ENCODE results near the gene IPCEF1.
A peak's percentile ranks its signal among the peaks of the same experiment; 100 is the strongest.

Gene IPCEF1

DNA sequence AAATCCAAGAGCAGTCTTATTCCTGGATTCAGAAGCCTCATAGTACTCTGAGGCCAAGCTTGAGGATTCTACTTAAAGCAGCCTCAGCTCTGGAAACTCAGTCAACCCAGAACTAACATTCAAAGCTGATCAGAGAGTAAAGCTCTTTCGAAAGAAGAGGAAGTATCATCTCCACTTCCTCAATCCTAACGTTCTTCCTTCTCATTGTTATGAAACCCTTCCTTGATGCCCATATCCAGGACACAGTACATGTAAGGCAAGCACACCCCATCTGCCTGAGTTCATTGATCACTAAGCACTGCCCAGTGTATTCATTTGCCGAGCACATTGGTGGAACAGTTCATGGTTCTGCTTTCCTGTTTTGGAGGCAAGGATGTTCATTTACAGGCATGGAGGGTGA lies at the start of gene IPCEF1:
Gene IPCEF1, minus strand, starts transcription at position 114 of the 400 bp plus-strand sequence. CDS start 90,856 bp downstream, outside the sequence.
- TF ChIP-seq, protein P1, sequence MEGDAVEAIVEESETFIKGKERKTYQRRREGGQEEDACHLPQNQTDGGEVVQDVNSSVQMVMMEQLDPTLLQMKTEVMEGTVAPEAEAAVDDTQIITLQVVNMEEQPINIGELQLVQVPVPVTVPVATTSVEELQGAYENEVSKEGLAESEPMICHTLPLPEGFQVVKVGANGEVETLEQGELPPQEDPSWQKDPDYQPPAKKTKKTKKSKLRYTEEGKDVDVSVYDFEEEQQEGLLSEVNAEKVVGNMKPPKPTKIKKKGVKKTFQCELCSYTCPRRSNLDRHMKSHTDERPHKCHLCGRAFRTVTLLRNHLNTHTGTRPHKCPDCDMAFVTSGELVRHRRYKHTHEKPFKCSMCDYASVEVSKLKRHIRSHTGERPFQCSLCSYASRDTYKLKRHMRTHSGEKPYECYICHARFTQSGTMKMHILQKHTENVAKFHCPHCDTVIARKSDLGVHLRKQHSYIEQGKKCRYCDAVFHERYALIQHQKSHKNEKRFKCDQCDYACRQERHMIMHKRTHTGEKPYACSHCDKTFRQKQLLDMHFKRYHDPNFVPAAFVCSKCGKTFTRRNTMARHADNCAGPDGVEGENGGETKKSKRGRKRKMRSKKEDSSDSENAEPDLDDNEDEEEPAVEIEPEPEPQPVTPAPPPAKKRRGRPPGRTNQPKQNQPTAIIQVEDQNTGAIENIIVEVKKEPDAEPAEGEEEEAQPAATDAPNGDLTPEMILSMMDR (IDR thresholded peaks at IDR 0.05; ENCODE audit: low read depth, low read length): no peak
- H3K4me3 ChIP-seq (ENCODE audit: low read depth, low read length): no peak within 1 kb of the TSS

GRCh38 chr6:154406301-154406700 lies 49.7 kb upstream of the IPCEF1 start:
- no peak overlapping the region for H3K4me3 ChIP-seq (ENCODE audit: low read depth, low read length)
- TF ChIP-seq, protein P1 (IDR thresholded peaks at IDR 0.05; ENCODE audit: low read depth, low read length): no peak

DNA sequence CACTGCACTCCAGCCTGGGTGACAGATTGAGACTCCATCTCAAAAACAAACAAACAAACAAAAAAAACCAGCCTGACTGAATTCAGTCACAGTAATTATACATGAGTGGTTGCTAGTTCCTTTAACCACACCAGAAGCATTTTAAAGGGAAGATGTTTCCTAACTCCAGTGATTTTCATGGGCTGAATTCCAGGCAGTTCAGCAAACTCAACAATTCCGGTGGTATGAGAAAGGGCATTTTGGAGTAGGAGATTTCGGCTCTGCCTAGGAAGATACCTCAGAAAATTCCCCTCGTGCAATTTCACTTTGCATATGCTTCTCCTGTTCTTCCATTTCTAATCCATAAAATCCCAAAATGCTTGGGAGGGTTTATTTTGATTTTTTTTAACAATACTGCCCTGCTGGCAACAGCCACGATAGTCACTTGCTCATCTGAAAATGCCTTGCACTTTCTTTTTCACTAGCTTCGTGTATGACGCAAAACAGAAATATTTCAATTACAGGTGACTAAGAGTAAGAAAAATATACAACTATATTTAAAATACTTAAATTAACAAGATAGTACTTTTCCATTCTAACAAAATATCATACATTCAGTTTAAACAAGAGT lies 48.3 kb upstream of the IPCEF1 start:
- peak overlapping the region; percentile 48 for H3K4me3 ChIP-seq (ENCODE audit: low read depth, low read length)
- TF ChIP-seq, protein P1 (IDR thresholded peaks at IDR 0.05; ENCODE audit: low read depth, low read length): no peak

- TF ChIP-seq, protein P1 (IDR thresholded peaks at IDR 0.05; ENCODE audit: low read depth, low read length): no peak
- H3K4me3 ChIP-seq (ENCODE audit: low read depth, low read length): no peak overlapping the region
Observed at GRCh38 chr6:154403788-154404187, 47.2 kb upstream of the IPCEF1 start.

DNA sequence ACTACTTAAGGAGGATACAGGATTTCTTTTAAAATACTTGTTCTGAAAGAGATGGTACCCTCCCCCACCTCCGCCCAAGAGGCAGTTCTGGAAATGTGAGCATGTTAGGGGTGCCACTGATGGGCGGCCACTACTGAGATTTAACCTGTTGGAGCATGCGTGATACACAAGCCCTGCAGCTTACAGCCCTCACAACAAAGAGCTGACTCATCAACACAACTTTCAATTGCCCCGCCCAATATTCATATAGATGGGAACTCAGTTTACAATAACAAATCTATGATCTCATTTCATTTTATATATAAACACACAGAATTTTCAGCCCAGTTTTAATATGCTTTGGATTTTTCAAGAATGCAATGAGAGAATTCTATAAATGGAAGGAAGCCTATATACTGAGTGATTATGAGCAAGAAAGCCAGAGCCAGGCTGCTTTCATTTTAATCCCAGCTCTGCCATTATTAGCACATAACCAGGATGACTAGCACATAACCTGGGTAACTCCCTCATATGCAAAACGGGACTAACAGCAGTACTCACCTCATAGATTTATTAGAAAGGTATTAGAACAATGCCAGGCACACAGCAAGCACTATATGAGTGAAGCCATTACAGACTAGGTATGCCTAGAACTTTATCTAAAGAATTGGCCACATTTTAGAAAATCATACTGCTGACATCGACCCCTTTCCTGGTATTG lies 45.6 kb upstream of the IPCEF1 start:
- no peak overlapping the region for H3K4me3 ChIP-seq (ENCODE audit: low read depth, low read length)
- TF ChIP-seq, protein P1 (IDR thresholded peaks at IDR 0.05; ENCODE audit: low read depth, low read length): no peak

DNA sequence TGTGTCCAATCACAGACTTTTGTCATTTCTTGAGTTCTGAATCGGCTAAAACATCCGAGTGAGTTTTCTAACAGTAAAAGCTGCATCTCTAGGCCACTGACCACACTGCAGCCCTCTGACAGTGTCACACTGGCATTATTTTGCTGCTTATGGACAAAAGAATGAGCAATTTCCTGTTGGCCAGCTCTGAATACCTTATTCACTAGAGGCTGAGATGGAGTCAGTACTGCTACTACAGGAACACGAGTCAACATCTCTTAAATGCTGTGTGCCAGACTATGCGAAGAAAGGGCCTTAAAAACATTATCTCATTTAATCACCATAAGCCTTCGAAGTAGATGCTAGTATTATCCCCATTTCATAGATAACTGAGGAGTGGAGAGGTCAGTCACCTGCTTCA lies 42.5 kb upstream of the IPCEF1 start:
- H3K4me3 ChIP-seq (ENCODE audit: low read depth, low read length): no peak overlapping the region
- TF ChIP-seq, protein P1 (IDR thresholded peaks at IDR 0.05; ENCODE audit: low read depth, low read length): no peak

DNA sequence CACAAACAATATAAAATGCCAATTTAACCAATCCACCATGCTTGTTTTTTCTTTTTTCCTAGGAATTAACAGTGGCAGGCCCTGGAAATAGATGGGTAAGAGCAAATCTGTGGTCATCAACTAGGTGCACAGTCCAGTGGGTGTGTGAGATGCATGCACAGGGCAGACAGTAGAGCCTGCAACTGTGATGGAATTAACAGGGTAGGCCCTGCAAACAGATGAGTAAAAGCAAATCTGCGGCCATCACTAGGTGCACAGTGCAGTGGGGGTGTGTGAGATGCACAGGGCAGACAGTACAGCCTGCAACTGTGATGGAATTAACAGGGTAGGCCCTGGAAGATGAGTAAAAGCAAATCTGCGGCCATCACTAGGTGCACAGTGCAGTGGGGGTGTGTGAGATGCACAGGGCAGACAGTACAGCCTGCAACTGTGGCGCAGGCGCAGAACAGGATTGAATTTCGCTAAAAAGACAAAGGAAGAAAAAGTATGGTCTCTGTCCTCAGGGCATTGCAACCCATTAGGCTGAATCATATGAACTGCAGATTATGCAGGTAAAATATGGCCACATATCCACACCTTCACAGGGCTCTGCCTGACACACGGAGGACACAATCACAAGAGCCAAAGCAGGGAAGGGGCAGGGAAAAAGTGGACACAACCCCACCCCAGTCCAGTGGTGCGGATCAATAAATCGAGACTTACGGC lies 41.0 kb upstream of the IPCEF1 start:
- TF ChIP-seq, protein P1 (IDR thresholded peaks at IDR 0.05; ENCODE audit: low read depth, low read length): no peak
- H3K4me3 ChIP-seq (ENCODE audit: low read depth, low read length): no peak overlapping the region

Measured in WI38 (cell line).